Transverse colon (tissue), 4 donors: ENCODE results near the gene NCOA3.

Experiments
- POLR2A ChIP-seq: fragments of 450-650 bp; IDR thresholded peaks from one replicate; pipeline ENCODE4 v1.6.1; 2016; ENCODE audit warnings: antibody characterized with exemption, mild to moderate bottlenecking, moderate library complexity
- POLR2AphosphoS5 ChIP-seq, 3 donors: sonication (generic); formaldehyde crosslinking; IDR thresholded peaks; one replicate each; pipeline ENCODE4 v1.6.1; 2016; ENCODE audit warnings: antibody characterized with exemption in 3 of 3
- TF ChIP-seq, protein P1 (sequence below), 5 experiments: fragments of 200-600 bp in 3 of 5; fragments of 450-650 bp in 2 of 5; sonication (generic) in 3 of 5; IDR thresholded peaks; 1 replicate in 2 of 5; 2 replicates in 3 of 5; pipeline ENCODE4 v1.5.1; 2016 to 2017; ENCODE audit warnings: antibody characterized with exemption in 5 of 5, inconsistent platforms in 3 of 5, mild to moderate bottlenecking in 2 of 5, moderate library complexity in 1 of 5

DNA sequence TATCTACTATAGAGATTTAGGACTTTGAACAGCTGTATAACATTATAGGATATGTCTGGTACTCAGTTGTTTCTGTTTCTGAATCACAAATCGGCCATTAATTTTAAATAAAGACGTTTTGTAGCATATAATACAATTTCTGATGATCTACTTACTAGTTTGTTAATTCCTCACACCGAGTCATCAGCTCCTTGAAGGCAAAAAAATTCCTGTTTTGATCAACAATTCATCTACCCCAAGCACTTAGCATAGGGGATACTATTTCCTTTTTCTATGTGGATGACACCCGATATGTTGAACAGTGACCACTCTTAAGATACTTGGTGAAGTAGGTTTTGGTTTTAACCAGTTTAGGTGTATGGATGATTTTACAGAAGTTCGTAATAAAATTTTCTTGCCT, 107.3 kb downstream of the NCOA3 start:
- TF ChIP-seq, protein P1, sequence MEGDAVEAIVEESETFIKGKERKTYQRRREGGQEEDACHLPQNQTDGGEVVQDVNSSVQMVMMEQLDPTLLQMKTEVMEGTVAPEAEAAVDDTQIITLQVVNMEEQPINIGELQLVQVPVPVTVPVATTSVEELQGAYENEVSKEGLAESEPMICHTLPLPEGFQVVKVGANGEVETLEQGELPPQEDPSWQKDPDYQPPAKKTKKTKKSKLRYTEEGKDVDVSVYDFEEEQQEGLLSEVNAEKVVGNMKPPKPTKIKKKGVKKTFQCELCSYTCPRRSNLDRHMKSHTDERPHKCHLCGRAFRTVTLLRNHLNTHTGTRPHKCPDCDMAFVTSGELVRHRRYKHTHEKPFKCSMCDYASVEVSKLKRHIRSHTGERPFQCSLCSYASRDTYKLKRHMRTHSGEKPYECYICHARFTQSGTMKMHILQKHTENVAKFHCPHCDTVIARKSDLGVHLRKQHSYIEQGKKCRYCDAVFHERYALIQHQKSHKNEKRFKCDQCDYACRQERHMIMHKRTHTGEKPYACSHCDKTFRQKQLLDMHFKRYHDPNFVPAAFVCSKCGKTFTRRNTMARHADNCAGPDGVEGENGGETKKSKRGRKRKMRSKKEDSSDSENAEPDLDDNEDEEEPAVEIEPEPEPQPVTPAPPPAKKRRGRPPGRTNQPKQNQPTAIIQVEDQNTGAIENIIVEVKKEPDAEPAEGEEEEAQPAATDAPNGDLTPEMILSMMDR (IDR thresholded peaks at IDR 0.05): no peak
- TF ChIP-seq POLR2AphosphoS5 (IDR thresholded peaks at IDR 0.05): no peak
- no peak for TF ChIP-seq POLR2A
